HepG2 (cell line): ENCODE results near the gene NPPC. TPM values are rescaled to one million over a fixed set of nuclear protein-coding genes. Genes with fewer than 3 reads are reported as not detected.
A peak's percentile ranks its signal among the peaks of the same experiment; 100 is the strongest.

Experiments used
- ATAC-seq: fragments of 200-7000 bp; cut with Tn5 transposase; 3 replicates; pipeline ENCODE4 v1.9.1; 2020; ENCODE audit warnings: mild to moderate bottlenecking, moderate library complexity
- BruUV-seq: library from RNA; stranded (reverse); fragments of 400-500 nt; replicated peaks from 2 replicates; lab custom pipeline; 2021; lab: Mats Ljungman, UMichigan
- CTCF ChIA-PET: fragments of 300-600 bp; formaldehyde crosslinking; extraction: SDS; loops from one replicate; lab custom pipeline; 2021; ENCODE audit warnings: low total read pairs, inconsistent platforms, low intra/inter-chr PET ratio; lab: Yijun Ruan, JAX
- POLR2A ChIA-PET: fragments of 350-600 bp; sonication (Branson Sonifier 250); formaldehyde crosslinking; loops from one replicate; lab custom pipeline; 2020; ENCODE audit warnings: antibody characterized with exemption, inconsistent platforms; lab: Yijun Ruan, JAX
- DNase-seq: peaks from one replicate; pipeline ENCODE4 v3.0.0-alpha.2; 2015; ENCODE audit warnings: low spot score
- FAIRE-seq: peaks from 3 replicates; lab custom pipeline; 2011; peaks lifted over from hg19 to GRCh38; lab: Jason Lieb, UNC
- H2AFZ ChIP-seq: one replicate; pipeline ENCODE4 v1.6.1; 2011; ENCODE audit warnings: low read length, inconsistent platforms
- H3K27ac ChIP-seq: fragments of 300-600 bp; 3 replicates; pipeline ENCODE4 v1.8.0; 2011; ENCODE audit warnings: mixed run types, mild to moderate bottlenecking, mixed read lengths, low read length, inconsistent platforms; ENCODE audit not compliant: insufficient read depth; ENCODE audit errors: extremely low read length
- H3K27me3 ChIP-seq, 2 experiments: fragments of 200-600 bp in 1 of 2; 2 replicates in 1 of 2; 3 replicates in 1 of 2; pipeline versions ENCODE4 v1.6.0 to v1.8.0; 2011; ENCODE audit warnings: low read length in 2 of 2, mild to moderate bottlenecking in 2 of 2, moderate library complexity in 2 of 2, inconsistent platforms in 1 of 2; ENCODE audit not compliant: insufficient read depth in 2 of 2, control insufficient read depth in 1 of 2
- H3K36me3 ChIP-seq, 2 experiments: fragments of 200-600 bp in 1 of 2; replicated peaks in 1 of 2; 2 replicates in 1 of 2; 3 replicates in 1 of 2; pipeline versions ENCODE4 v1.5.1 to v1.8.0; 2011; ENCODE audit warnings: low read length in 2 of 2, inconsistent platforms in 1 of 2; ENCODE audit not compliant: insufficient read depth in 2 of 2, control insufficient read depth in 1 of 2
- H3K4me1 ChIP-seq: 2 replicates; pipeline ENCODE4 v1.5.1; 2012; ENCODE audit warnings: low read length, inconsistent platforms; ENCODE audit not compliant: insufficient read depth
- H3K4me2 ChIP-seq: 2 replicates; pipeline ENCODE4 v1.6.0; 2011; ENCODE audit warnings: low read depth, low read length, inconsistent platforms
- H3K4me3 ChIP-seq, 3 experiments: fragments of 200-600 bp in 1 of 3; sonication (generic), shearing (Covaris generic) in 1 of 3; replicated peaks in 1 of 3; 2 replicates each; pipeline ENCODE4 v1.5.1; 2011 to 2016; ENCODE audit warnings: low read length in 3 of 3, inconsistent platforms in 2 of 3, low read depth in 2 of 3, mild to moderate bottlenecking in 2 of 3, control low read depth in 1 of 3, mixed read lengths in 1 of 3; ENCODE audit not compliant: insufficient read depth in 1 of 3
- H3K79me2 ChIP-seq: one replicate; pipeline ENCODE4 v1.6.1; 2011; ENCODE audit warnings: low read length, inconsistent platforms; ENCODE audit not compliant: insufficient read depth
- H3K9ac ChIP-seq: 2 replicates; pipeline ENCODE4 v1.6.0; 2011; ENCODE audit warnings: mild to moderate bottlenecking, low read depth, low read length, inconsistent platforms; ENCODE audit not compliant: insufficient read depth
- H3K9me3 ChIP-seq: 2 replicates; pipeline ENCODE4 v1.5.1; 2012; ENCODE audit warnings: mild to moderate bottlenecking, low read length
- H4K20me1 ChIP-seq: 2 replicates; pipeline ENCODE4 v1.6.0; 2011; ENCODE audit warnings: inconsistent platforms, mild to moderate bottlenecking, low read length, moderate library complexity; ENCODE audit not compliant: insufficient read depth
- ARHGAP35 ChIP-seq: sonication (generic); formaldehyde crosslinking; IDR thresholded peaks from 2 replicates; pipeline ENCODE4 v1.9.0; 2022; ENCODE audit warnings: mild to moderate bottlenecking, inconsistent platforms, moderate library complexity, missing genetic modification reagents, borderline replicate concordance
- IKZF1 ChIP-seq: fragments of 450-650 bp; IDR thresholded peaks from 2 replicates; pipeline ENCODE4 v1.7.1; 2016
- KLF15 ChIP-seq: sonication (generic); formaldehyde crosslinking; IDR thresholded peaks from 2 replicates; pipeline ENCODE4 v1.8.1; 2023; ENCODE audit warnings: borderline replicate concordance, mild to moderate bottlenecking, inconsistent platforms, missing genetic modification reagents, mixed read lengths
- SALL2 ChIP-seq: sonication (generic); formaldehyde crosslinking; IDR thresholded peaks from 2 replicates; pipeline ENCODE4 v1.8.1; 2023; ENCODE audit warnings: mild to moderate bottlenecking, missing genetic modification reagents, inconsistent platforms
- SRSF1 ChIP-seq: fragments of 200-400 bp; formaldehyde crosslinking; optimal IDR thresholded peaks from 2 replicates; pipeline ENCODE3; 2017; ENCODE audit warnings: mild to moderate bottlenecking, low read depth, low read length, moderate library complexity
- XRCC5 ChIP-seq: fragments of 200-400 bp; formaldehyde crosslinking; optimal IDR thresholded peaks from 2 replicates; pipeline ENCODE3; 2017; ENCODE audit warnings: mild to moderate bottlenecking, low read length
- ZBTB7A ChIP-seq: sonication (generic); formaldehyde crosslinking; IDR thresholded peaks from 2 replicates; pipeline ENCODE4 v1.8.0; 2022; ENCODE audit warnings: mild to moderate bottlenecking, missing genetic modification reagents
- ZNF143 ChIP-seq: sonication (generic); formaldehyde crosslinking; IDR thresholded peaks from 2 replicates; pipeline ENCODE4 v1.4.0; 2020; ENCODE audit warnings: missing genetic modification reagents
- ZNF720 ChIP-seq: sonication (generic); formaldehyde crosslinking; IDR thresholded peaks from 2 replicates; pipeline ENCODE4 v1.4.0; 2020; ENCODE audit warnings: missing genetic modification reagents
- ZNF768 ChIP-seq: sonication (generic); formaldehyde crosslinking; IDR thresholded peaks from 2 replicates; pipeline ENCODE4 v1.4.0; 2020; ENCODE audit warnings: missing genetic modification reagents
- ZNF773 ChIP-seq: sonication (generic); formaldehyde crosslinking; IDR thresholded peaks from 2 replicates; pipeline ENCODE4 v1.4.0; 2020; ENCODE audit warnings: missing genetic modification reagents, borderline replicate concordance
- WGBS: methylation state at CpG from one replicate; pipeline ENCODE4 v1.1.6; 2017; ENCODE audit warnings: low lambda C conversion rate; 5-methylcytosine and 5-hydroxymethylcytosine counted together
- in situ Hi-C: cut with HindIII; loops from 2 replicates; pipeline ENCODE4 v1.10.0; 2017; ENCODE audit warnings: low pct_unique_long_range_greater_than_20kb; ENCODE audit not compliant: extremely low pct_ligation_motif_present
- intact Hi-C: fragments of 100-400 bp; cut with micrococcal nuclease; formaldehyde crosslinking; loops from one replicate; pipeline ENCODE4 v1.10.0; 2022; ENCODE audit not compliant: unreplicated experiment
- polyA plus RNA-seq, 8 experiments: library from polyadenylated mRNA; depleted of rRNA in 3 of 8; stranded (reverse) in 7 of 8; unstranded in 1 of 8; fragments of >200 nt; fragmentation: Illumina TruSeq in 4 of 8; extraction: Trizol in 4 of 8; gene quantifications; 2 replicates each; pipeline versions ENCODE4 v1.2.1 to v1.2.3, GENCODE V29; 2011 to 2016; ENCODE audit warnings: low read depth in 4 of 8, missing spikeins in 1 of 8, mixed read lengths in 1 of 8; ENCODE audit not compliant: insufficient read depth in 1 of 8
- total RNA-seq, 5 experiments: library from RNA; depleted of rRNA; stranded (reverse); fragments of >200 nt; fragmentation: Illumina TruSeq; extraction: Trizol; gene quantifications; 2 replicates each; pipeline ENCODE4 v1.2.3, GENCODE V29; 2016; ENCODE audit warnings: low read depth in 1 of 5
- TF ChIP-seq, protein P1 (sequence below): sonication (generic); formaldehyde crosslinking; IDR thresholded peaks from 2 replicates; pipeline ENCODE4 v1.8.1; 2023; ENCODE audit warnings: missing genetic modification reagents, inconsistent platforms, borderline replicate concordance
- TF ChIP-seq, protein P2 (sequence below): sonication (generic); formaldehyde crosslinking; IDR thresholded peaks from 2 replicates; pipeline ENCODE4 v1.5.1; 2020; ENCODE audit warnings: mild to moderate bottlenecking, missing genetic modification reagents, borderline replicate concordance
- TF ChIP-seq, protein P3 (sequence below): sonication (generic); formaldehyde crosslinking; IDR thresholded peaks from 2 replicates; pipeline ENCODE4 v1.5.0; 2020; ENCODE audit warnings: mild to moderate bottlenecking, missing genetic modification reagents, moderate library complexity

The NPPC gene
- total and polyA plus RNA-seq, 2 of the 13 experiments (the other 11 are each of a cell fraction or from before 2014, with no cell fraction given) = 0.11 TPM; not detected in 1

DNA sequence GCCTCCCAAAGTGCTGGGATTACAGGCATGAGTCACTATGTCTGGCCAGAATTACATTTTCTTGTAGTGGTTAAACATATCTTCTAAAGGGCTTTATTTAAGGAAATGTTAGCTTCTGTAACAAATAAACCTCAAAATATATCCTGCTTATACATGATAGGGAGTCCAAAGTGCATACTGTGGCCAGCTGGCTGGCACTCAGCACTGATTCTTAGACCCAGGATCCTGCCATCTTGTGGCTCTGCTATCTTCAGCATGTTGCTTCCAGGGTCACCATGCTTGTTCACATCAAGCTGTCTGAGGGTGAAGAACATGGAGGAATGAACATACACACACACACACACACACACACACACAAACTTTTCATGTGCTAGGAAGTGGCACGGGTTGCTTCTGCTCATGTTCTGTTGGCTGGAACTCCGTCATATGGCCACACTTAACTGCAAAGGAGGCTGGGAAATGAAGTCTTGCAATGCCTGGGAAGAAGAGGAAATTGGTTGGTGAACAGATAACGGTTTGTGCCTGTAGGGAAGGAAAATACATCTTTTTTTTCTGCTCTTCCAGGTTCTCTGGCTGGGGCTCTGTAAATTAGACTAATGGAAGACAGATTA is 40.0 kb downstream of the NPPC start:
- intact Hi-C loops = no loop called here

DNA sequence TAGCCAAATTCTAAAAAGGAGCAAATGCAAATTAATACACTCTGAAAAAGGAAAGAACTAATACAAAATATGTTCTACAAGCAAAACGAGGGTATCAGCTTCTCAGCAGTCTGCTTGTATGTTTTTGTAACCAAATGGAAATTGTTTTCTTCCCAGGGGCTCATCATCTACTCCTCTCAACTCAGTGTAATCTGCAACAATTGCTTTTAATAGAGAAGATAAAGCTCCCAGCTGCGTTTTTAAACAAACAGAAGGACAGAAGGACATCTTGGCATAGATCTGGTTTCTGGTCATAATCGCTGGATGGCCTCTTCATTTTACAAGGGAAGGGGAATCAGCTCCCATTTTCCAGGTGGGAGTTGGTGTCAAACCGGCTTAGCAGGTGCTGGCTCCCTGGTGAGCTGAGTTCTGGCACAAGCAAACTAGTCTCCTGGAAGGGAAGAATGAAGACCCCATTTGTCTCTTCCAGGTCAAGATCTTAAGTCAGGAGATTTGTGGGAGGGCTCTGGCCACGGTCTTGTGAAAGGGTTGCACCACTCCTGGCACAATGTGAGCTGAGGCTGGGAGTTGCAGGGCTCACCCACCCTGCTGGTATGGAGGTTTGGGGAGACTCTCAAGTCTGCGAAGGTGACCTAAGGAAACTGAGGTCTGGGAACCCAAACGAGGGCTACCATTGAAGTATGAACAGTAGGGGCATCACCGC is 41.6 kb downstream of the NPPC start:
- no TSS peak for BruUV-seq
- no peak overlapping the region for H3K4me2 ChIP-seq
- H3K36me3 ChIP-seq = no peaks in the 10 kb centered on the region
- no peak overlapping the region for H2AFZ ChIP-seq
- H3K79me2 ChIP-seq = no peaks in the 10 kb centered on the region
- no peaks in the 10 kb centered on the region for H4K20me1 ChIP-seq
- no peak overlapping the region for H3K4me3 ChIP-seq
- DNase-seq = no peak
- H3K9ac ChIP-seq = no peak overlapping the region
- H3K9me3 ChIP-seq = peaks cover 5% of the 10 kb centered on the region
- 5% methylated on average over 8 of the region's 8 CpGs for WGBS
- intact Hi-C loops (no loop called here), in situ Hi-C loops (no loop called here)
- FAIRE-seq = no peak
- ChIA-PET CTCF (no interaction called here), POLR2A (no interaction called here)
- no peak overlapping the region for H3K27ac ChIP-seq
- ATAC-seq = no peak
- no peaks in the 10 kb centered on the region for H3K4me1 ChIP-seq
- H3K27me3 ChIP-seq = peaks cover 4 to 53% of the 10 kb centered on the region in 2 experiments; a peak in 4 of 5 replicates
- TF ChIP-seq KLF15 (CRISPR knock-in tag) (no peak), IKZF1 (no peak), ARHGAP35 (CRISPR knock-in tag) (no peak), ZNF773 (CRISPR knock-in tag) (no peak), ZBTB7A (no peak), ZNF768 (CRISPR knock-in tag) (no peak), SRSF1 (no peak), SALL2 (no peak), ZNF720 (CRISPR knock-in tag) (no peak)
- TF ChIP-seq, protein P1, sequence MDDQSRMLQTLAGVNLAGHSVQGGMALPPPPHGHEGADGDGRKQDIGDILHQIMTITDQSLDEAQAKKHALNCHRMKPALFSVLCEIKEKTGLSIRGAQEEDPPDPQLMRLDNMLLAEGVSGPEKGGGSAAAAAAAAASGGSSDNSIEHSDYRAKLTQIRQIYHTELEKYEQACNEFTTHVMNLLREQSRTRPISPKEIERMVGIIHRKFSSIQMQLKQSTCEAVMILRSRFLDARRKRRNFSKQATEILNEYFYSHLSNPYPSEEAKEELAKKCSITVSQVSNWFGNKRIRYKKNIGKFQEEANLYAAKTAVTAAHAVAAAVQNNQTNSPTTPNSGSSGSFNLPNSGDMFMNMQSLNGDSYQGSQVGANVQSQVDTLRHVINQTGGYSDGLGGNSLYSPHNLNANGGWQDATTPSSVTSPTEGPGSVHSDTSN (CRISPR knock-in tag) = no peak
- TF ChIP-seq, protein P2, sequence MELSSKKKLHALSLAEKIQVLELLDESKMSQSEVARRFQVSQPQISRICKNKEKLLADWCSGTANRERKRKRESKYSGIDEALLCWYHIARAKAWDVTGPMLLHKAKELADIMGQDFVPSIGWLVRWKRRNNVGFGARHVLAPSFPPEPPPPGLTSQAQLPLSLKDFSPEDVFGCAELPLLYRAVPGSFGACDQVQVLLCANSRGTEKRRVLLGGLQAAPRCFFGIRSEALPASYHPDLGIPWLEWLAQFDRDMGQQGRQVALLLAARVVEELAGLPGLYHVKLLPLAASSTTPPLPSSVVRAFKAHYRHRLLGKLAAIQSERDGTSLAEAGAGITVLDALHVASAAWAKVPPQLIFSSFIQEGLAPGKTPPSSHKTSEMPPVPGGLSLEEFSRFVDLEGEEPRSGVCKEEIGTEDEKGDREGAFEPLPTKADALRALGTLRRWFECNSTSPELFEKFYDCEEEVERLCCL (CRISPR knock-in tag) = no peak
- TF ChIP-seq, protein P3, sequence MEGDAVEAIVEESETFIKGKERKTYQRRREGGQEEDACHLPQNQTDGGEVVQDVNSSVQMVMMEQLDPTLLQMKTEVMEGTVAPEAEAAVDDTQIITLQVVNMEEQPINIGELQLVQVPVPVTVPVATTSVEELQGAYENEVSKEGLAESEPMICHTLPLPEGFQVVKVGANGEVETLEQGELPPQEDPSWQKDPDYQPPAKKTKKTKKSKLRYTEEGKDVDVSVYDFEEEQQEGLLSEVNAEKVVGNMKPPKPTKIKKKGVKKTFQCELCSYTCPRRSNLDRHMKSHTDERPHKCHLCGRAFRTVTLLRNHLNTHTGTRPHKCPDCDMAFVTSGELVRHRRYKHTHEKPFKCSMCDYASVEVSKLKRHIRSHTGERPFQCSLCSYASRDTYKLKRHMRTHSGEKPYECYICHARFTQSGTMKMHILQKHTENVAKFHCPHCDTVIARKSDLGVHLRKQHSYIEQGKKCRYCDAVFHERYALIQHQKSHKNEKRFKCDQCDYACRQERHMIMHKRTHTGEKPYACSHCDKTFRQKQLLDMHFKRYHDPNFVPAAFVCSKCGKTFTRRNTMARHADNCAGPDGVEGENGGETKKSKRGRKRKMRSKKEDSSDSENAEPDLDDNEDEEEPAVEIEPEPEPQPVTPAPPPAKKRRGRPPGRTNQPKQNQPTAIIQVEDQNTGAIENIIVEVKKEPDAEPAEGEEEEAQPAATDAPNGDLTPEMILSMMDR (CRISPR knock-in tag) = no peak

More for the DNA sequence above, 40.0 kb downstream of the NPPC start:
- BruUV-seq = no TSS peak
- ChIA-PET POLR2A (no interaction called here), CTCF (no interaction called here)
- no peak overlapping the region for H2AFZ ChIP-seq
- H3K4me1 ChIP-seq = peaks cover 5% of the 10 kb centered on the region; the same call in 1 of the 2 replicates
- no peak overlapping the region for H3K4me2 ChIP-seq
- H3K27me3 ChIP-seq = peaks cover 5 to 49% of the 10 kb centered on the region in 2 experiments; a peak in 4 of 5 replicates
- H3K4me3 ChIP-seq = no peak overlapping the region
- no peak overlapping the region for H3K27ac ChIP-seq
- in situ Hi-C loops = no loop called here
- no peaks in the 10 kb centered on the region for H3K79me2 ChIP-seq
- WGBS = 3% methylated on average over 3 of the region's 3 CpGs
- H3K9ac ChIP-seq = no peak overlapping the region
- H3K9me3 ChIP-seq = peaks cover 5% of the 10 kb centered on the region
- ATAC-seq (no peak), DNase-seq (no peak), FAIRE-seq (no peak)
- TF ChIP-seq ZNF143 (CRISPR knock-in tag) (0 out of 2 replicates have a peak, but pooled peaks have one; percentile 46), XRCC5 (no peak)
- no peaks in the 10 kb centered on the region for H4K20me1 ChIP-seq
- H3K36me3 ChIP-seq = no peaks in the 10 kb centered on the region
